HG02973 (cell line): Measurements from ENCODE around the gene GSG1L2.
"Not testable (repeated sequence)": the region's sequence is repeated elsewhere in the genome, so short reads cannot be mapped to it uniquely, and the experiment has no call there.

Source experiments
- ATAC-seq: cut with Tn5 transposase; IDR thresholded peaks from one replicate; pipeline ENCODE4 v1.9.1; 2021; ENCODE audit warnings: moderate library complexity; ENCODE audit not compliant: unreplicated experiment

The GSG1L2 gene

GRCh38 chr17:9790889-9791876 is 30.7 kb downstream of the GSG1L2 start, which contains the start of gene DHRS7C:
Gene DHRS7C (minus strand): TSS chr17:9791592. CDS start chr17:9791284, 308 bp downstream.
- ATAC-seq: no peak

GRCh38 chr17:9790316-9790715 is 31.6 kb downstream of the GSG1L2 start:
- no peak for ATAC-seq

GRCh38 chr17:9788601-9789000 is 33.3 kb downstream of the GSG1L2 start:
- ATAC-seq: no peak

- no peak for ATAC-seq
Measured at GRCh38 chr17:9784544-9784943, 37.3 kb downstream of the GSG1L2 start.

- not testable (repeated sequence) for ATAC-seq
Measured at GRCh38 chr17:9783465-9783864, 38.4 kb downstream of the GSG1L2 start.

GRCh38 chr17:9783050-9783449 is 38.8 kb downstream of the GSG1L2 start:
- ATAC-seq: no peak

GRCh38 chr17:9780552-9780951 is 41.3 kb downstream of the GSG1L2 start:
- no peak for ATAC-seq

GRCh38 chr17:9776911-9777310 is 45.0 kb downstream of the GSG1L2 start:
- no peak for ATAC-seq

GRCh38 chr17:9772658-9773057 is 49.2 kb downstream of the GSG1L2 start:
- no peak for ATAC-seq

- ATAC-seq: no peak
Measured at GRCh38 chr17:9771465-9771864, 50.4 kb downstream of the GSG1L2 start.

- ATAC-seq: no peak
Measured at GRCh38 chr17:9769036-9769695, 52.7 kb downstream of the GSG1L2 start.

GRCh38 chr17:9768381-9768934 is 53.4 kb downstream of the GSG1L2 start:
- no peak for ATAC-seq

- no peak for ATAC-seq
Measured at GRCh38 chr17:9767432-9767991, 54.4 kb downstream of the GSG1L2 start.

GRCh38 chr17:9766970-9767369 is 54.9 kb downstream of the GSG1L2 start:
- no peak for ATAC-seq

GRCh38 chr17:9765322-9765721 is 56.6 kb downstream of the GSG1L2 start:
- no peak for ATAC-seq

- ATAC-seq: no peak
Measured at GRCh38 chr17:9763643-9764042, 58.2 kb downstream of the GSG1L2 start.

GRCh38 chr17:9760266-9760665 is 61.6 kb downstream of the GSG1L2 start:
- ATAC-seq: no peak

GRCh38 chr17:9755083-9755482 is 66.8 kb downstream of the GSG1L2 start:
- no peak for ATAC-seq
